Activated naive CD8-positive, alpha-beta T cell (primary cell): ENCODE results near the gene STYK1.
"Not testable (repeated sequence)": the region's sequence is repeated elsewhere in the genome, so short reads cannot be mapped to it uniquely, and the experiment has no call there.

Source experiments
- H3K27ac Mint-ChIP-seq: one replicate; pipeline ENCODE4 v1.8.0; 2021; ENCODE audit warnings: mixed read lengths
- H3K27me3 Mint-ChIP-seq: one replicate; pipeline ENCODE4 v1.8.0; 2021; ENCODE audit warnings: mixed read lengths
- H3K36me3 Mint-ChIP-seq: one replicate; pipeline ENCODE4 v1.8.0; 2021; ENCODE audit warnings: mixed read lengths
- H3K4me1 Mint-ChIP-seq: one replicate; pipeline ENCODE4 v1.8.0; 2021; ENCODE audit warnings: low read depth, mixed read lengths
- H3K4me3 Mint-ChIP-seq: one replicate; pipeline ENCODE4 v1.8.0; 2021; ENCODE audit warnings: mild to moderate bottlenecking, mixed read lengths
- H3K9me3 Mint-ChIP-seq: one replicate; pipeline ENCODE4 v1.8.0; 2021; ENCODE audit warnings: low read depth, mixed read lengths

STYK1 gene

GRCh38 chr12:10618338-10618987 lies 55.4 kb downstream of the STYK1 start:
- no peak overlapping the region for H3K4me3 Mint-ChIP-seq
- peaks cover 7% of the 10 kb centered on the region for H3K4me1 Mint-ChIP-seq
- no peaks in the 10 kb centered on the region for H3K9me3 Mint-ChIP-seq
- H3K27me3 Mint-ChIP-seq = no peaks in the 10 kb centered on the region
- no peaks in the 10 kb centered on the region for H3K36me3 Mint-ChIP-seq
- no peak overlapping the region for H3K27ac Mint-ChIP-seq

- H3K27me3 Mint-ChIP-seq = no peaks in the 10 kb centered on the region
- H3K9me3 Mint-ChIP-seq = no peaks in the 10 kb centered on the region
- peaks cover 10% of the 10 kb centered on the region for H3K4me1 Mint-ChIP-seq
- no peak overlapping the region for H3K27ac Mint-ChIP-seq
- H3K36me3 Mint-ChIP-seq = peaks cover under 1% of the 10 kb centered on the region
- H3K4me3 Mint-ChIP-seq = no peak overlapping the region
These were observed 56.0 kb downstream of the STYK1 start for GRCh38 chr12:10617863-10618262.

- H3K27ac Mint-ChIP-seq = no peak overlapping the region
- H3K9me3 Mint-ChIP-seq = no peaks in the 10 kb centered on the region
- no peak overlapping the region for H3K4me3 Mint-ChIP-seq
- peaks cover 9% of the 10 kb centered on the region for H3K36me3 Mint-ChIP-seq
- H3K27me3 Mint-ChIP-seq = no peaks in the 10 kb centered on the region
- peaks cover 30% of the 10 kb centered on the region for H3K4me1 Mint-ChIP-seq
These were observed 58.3 kb downstream of the STYK1 start for GRCh38 chr12:10615532-10615931.

- Mint-ChIP-seq H3K27me3 (no peaks in the 10 kb centered on the region), H3K9me3 (no peaks in the 10 kb centered on the region), H3K4me3 (peak overlapping the region; percentile 99), H3K36me3 (peaks cover 14% of the 10 kb centered on the region), H3K27ac (peak overlapping the region; percentile 99), H3K4me1 (peaks cover 42% of the 10 kb centered on the region)
These were observed 59.8 kb downstream of the STYK1 start for GRCh38 chr12:10614056-10614370.

- Mint-ChIP-seq H3K9me3 (no peaks in the 10 kb centered on the region), H3K27ac (peak within 1 kb of the TSS; percentile 99), H3K36me3 (peaks cover 14% of the 10 kb centered on the region), H3K4me3 (peak within 1 kb of the TSS; percentile 99), H3K27me3 (no peaks in the 10 kb centered on the region), H3K4me1 (peaks cover 46% of the 10 kb centered on the region)
These were observed 60.4 kb downstream of the STYK1 start, which contains the start of gene MAGOHB for GRCh38 chr12:10613349-10614055. TSS of gene MAGOHB (minus strand) at chr12:10613609. CDS start at chr12:10613532, 77 bp downstream.

- peaks cover 46% of the 10 kb centered on the region for H3K4me1 Mint-ChIP-seq
- no peaks in the 10 kb centered on the region for H3K9me3 Mint-ChIP-seq
- H3K27me3 Mint-ChIP-seq = no peaks in the 10 kb centered on the region
- H3K27ac Mint-ChIP-seq = peak overlapping the region; percentile 99
- H3K4me3 Mint-ChIP-seq = peak overlapping the region; percentile 99
- peaks cover 14% of the 10 kb centered on the region for H3K36me3 Mint-ChIP-seq
These were observed 60.9 kb downstream of the STYK1 start for GRCh38 chr12:10612984-10613348.

- H3K9me3 Mint-ChIP-seq = no peaks in the 10 kb centered on the region
- peak overlapping the region; percentile 99 for H3K4me3 Mint-ChIP-seq
- peak overlapping the region; percentile 99 for H3K27ac Mint-ChIP-seq
- peaks cover 48% of the 10 kb centered on the region for H3K4me1 Mint-ChIP-seq
- peaks cover 15% of the 10 kb centered on the region for H3K36me3 Mint-ChIP-seq
- H3K27me3 Mint-ChIP-seq = no peaks in the 10 kb centered on the region
These were observed 61.7 kb downstream of the STYK1 start for GRCh38 chr12:10612110-10612509.

- peaks cover 17% of the 10 kb centered on the region for H3K36me3 Mint-ChIP-seq
- peaks cover 49% of the 10 kb centered on the region for H3K4me1 Mint-ChIP-seq
- H3K27ac Mint-ChIP-seq, H3K27me3 Mint-ChIP-seq, H3K9me3 Mint-ChIP-seq: not testable (repeated sequence)
- H3K4me3 Mint-ChIP-seq = peak overlapping the region; percentile 99
These were observed 62.6 kb downstream of the STYK1 start for GRCh38 chr12:10611258-10611657.

GRCh38 chr12:10610188-10610587 lies 63.7 kb downstream of the STYK1 start:
- peaks cover 49% of the 10 kb centered on the region for H3K4me1 Mint-ChIP-seq

GRCh38 chr12:10607885-10608458 lies 65.9 kb downstream of the STYK1 start:
- Mint-ChIP-seq H3K27me3 (no peaks in the 10 kb centered on the region), H3K9me3 (no peaks in the 10 kb centered on the region), H3K36me3 (peaks cover 24% of the 10 kb centered on the region), H3K4me3 (no peak overlapping the region), H3K27ac (no peak overlapping the region), H3K4me1 (peaks cover 42% of the 10 kb centered on the region)

More at GRCh38 chr12:10610188-10610587, 63.7 kb downstream of the STYK1 start:
- Mint-ChIP-seq H3K4me3 (peak overlapping the region; percentile 1), H3K27ac (no peak overlapping the region), H3K36me3 (peaks cover 20% of the 10 kb centered on the region), H3K9me3 (no peaks in the 10 kb centered on the region), H3K27me3 (no peaks in the 10 kb centered on the region)

- no peak overlapping the region for H3K4me3 Mint-ChIP-seq
- no peaks in the 10 kb centered on the region for H3K9me3 Mint-ChIP-seq
- H3K27ac Mint-ChIP-seq = no peak overlapping the region
- peaks cover 13% of the 10 kb centered on the region for H3K36me3 Mint-ChIP-seq
- no peaks in the 10 kb centered on the region for H3K27me3 Mint-ChIP-seq
- H3K4me1 Mint-ChIP-seq = peaks cover 4% of the 10 kb centered on the region
These were observed 72.0 kb downstream of the STYK1 start for GRCh38 chr12:10601860-10602259.

- Mint-ChIP-seq H3K27me3 (no peaks in the 10 kb centered on the region), H3K36me3 (peaks cover 17% of the 10 kb centered on the region), H3K9me3 (no peaks in the 10 kb centered on the region), H3K4me1 (peaks cover 4% of the 10 kb centered on the region), H3K4me3 (no peak overlapping the region), H3K27ac (no peak overlapping the region)
These were observed 72.9 kb downstream of the STYK1 start for GRCh38 chr12:10600988-10601387.

GRCh38 chr12:10595881-10596280 lies 78.0 kb downstream of the STYK1 start:
- H3K4me1 Mint-ChIP-seq = no peaks in the 10 kb centered on the region
- peaks cover 27% of the 10 kb centered on the region for H3K36me3 Mint-ChIP-seq
- no peaks in the 10 kb centered on the region for H3K27me3 Mint-ChIP-seq
- H3K9me3 Mint-ChIP-seq = no peaks in the 10 kb centered on the region
- no peak overlapping the region for H3K4me3 Mint-ChIP-seq
- no peak overlapping the region for H3K27ac Mint-ChIP-seq

- H3K4me3 Mint-ChIP-seq = no peak overlapping the region
- H3K9me3 Mint-ChIP-seq = no peaks in the 10 kb centered on the region
- peaks cover 28% of the 10 kb centered on the region for H3K36me3 Mint-ChIP-seq
- H3K27me3 Mint-ChIP-seq = no peaks in the 10 kb centered on the region
- H3K27ac Mint-ChIP-seq = no peak overlapping the region
- no peaks in the 10 kb centered on the region for H3K4me1 Mint-ChIP-seq
These were observed 82.9 kb downstream of the STYK1 start for GRCh38 chr12:10590966-10591365.

- Mint-ChIP-seq H3K36me3 (peaks cover 18% of the 10 kb centered on the region), H3K4me1 (no peaks in the 10 kb centered on the region), H3K9me3 (no peaks in the 10 kb centered on the region), H3K27ac (no peak overlapping the region), H3K4me3 (no peak overlapping the region), H3K27me3 (no peaks in the 10 kb centered on the region)
These were observed 89.4 kb downstream of the STYK1 start for GRCh38 chr12:10584415-10584814.
